IPS-15b (cell line): Measurements from ENCODE around the gene FRMPD1.

ENCODE experiments used
- H3K27me3 ChIP-seq: one replicate; pipeline ENCODE4 v1.6.1; 2013; ENCODE audit warnings: low read length; ENCODE audit not compliant: control insufficient read depth, insufficient read depth
- H3K36me3 ChIP-seq: one replicate; pipeline ENCODE4 v1.6.1; 2013; ENCODE audit warnings: low read length; ENCODE audit not compliant: control insufficient read depth, insufficient read depth
- H3K4me1 ChIP-seq: one replicate; pipeline ENCODE4 v1.6.1; 2013; ENCODE audit warnings: mild to moderate bottlenecking, low read length; ENCODE audit not compliant: control insufficient read depth, insufficient read depth
- H3K4me3 ChIP-seq: one replicate; pipeline ENCODE4 v1.5.1; 2013; ENCODE audit warnings: low read depth, low read length
- H3K9ac ChIP-seq: one replicate; pipeline ENCODE4 v1.6.1; 2013; ENCODE audit warnings: low read depth, mild to moderate bottlenecking, low read length
- H3K9me3 ChIP-seq: one replicate; pipeline ENCODE4 v1.6.1; 2013; ENCODE audit warnings: mild to moderate bottlenecking, low read length; ENCODE audit not compliant: control insufficient read depth, insufficient read depth

Gene FRMPD1

GRCh38 chr9:37618817-37619216 lies 31.9 kb upstream of the FRMPD1 start:
- no peak overlapping the region for H3K4me3 ChIP-seq

GRCh38 chr9:37619806-37620205 lies 30.9 kb upstream of the FRMPD1 start:
- H3K36me3 ChIP-seq: no peaks in the 10 kb centered on the region
- H3K4me1 ChIP-seq: peaks cover 3% of the 10 kb centered on the region
- H3K27me3 ChIP-seq: peaks cover 4% of the 10 kb centered on the region
- H3K9me3 ChIP-seq: no peaks in the 10 kb centered on the region
- no peak overlapping the region for H3K4me3 ChIP-seq
- H3K9ac ChIP-seq: no peak overlapping the region

More at GRCh38 chr9:37618817-37619216, 31.9 kb upstream of the FRMPD1 start:
- Histone ChIP-seq H3K4me1 (no peaks in the 10 kb centered on the region), H3K36me3 (no peaks in the 10 kb centered on the region), H3K9me3 (no peaks in the 10 kb centered on the region), H3K9ac (no peak overlapping the region), H3K27me3 (peaks cover 6% of the 10 kb centered on the region)

- no peaks in the 10 kb centered on the region for H3K36me3 ChIP-seq
- no peak overlapping the region for H3K9ac ChIP-seq
- peaks cover 3% of the 10 kb centered on the region for H3K4me1 ChIP-seq
- H3K9me3 ChIP-seq: no peaks in the 10 kb centered on the region
- H3K4me3 ChIP-seq: no peak overlapping the region
- peaks cover 4% of the 10 kb centered on the region for H3K27me3 ChIP-seq
Observed at GRCh38 chr9:37620396-37620795, 30.4 kb upstream of the FRMPD1 start.

GRCh38 chr9:37621273-37622121 lies 29.3 kb upstream of the FRMPD1 start:
- Histone ChIP-seq H3K9me3 (no peaks in the 10 kb centered on the region), H3K9ac (no peak overlapping the region)

GRCh38 chr9:37622462-37622861 lies 28.3 kb upstream of the FRMPD1 start:
- H3K4me3 ChIP-seq: no peak overlapping the region
- H3K9me3 ChIP-seq: no peaks in the 10 kb centered on the region
- no peaks in the 10 kb centered on the region for H3K36me3 ChIP-seq
- no peak overlapping the region for H3K9ac ChIP-seq
- H3K4me1 ChIP-seq: peaks cover 5% of the 10 kb centered on the region
- peaks cover 2% of the 10 kb centered on the region for H3K27me3 ChIP-seq

More at GRCh38 chr9:37621273-37622121, 29.3 kb upstream of the FRMPD1 start:
- H3K36me3 ChIP-seq: no peaks in the 10 kb centered on the region
- no peak overlapping the region for H3K4me3 ChIP-seq
- H3K4me1 ChIP-seq: peaks cover 3% of the 10 kb centered on the region
- H3K27me3 ChIP-seq: peaks cover 4% of the 10 kb centered on the region

GRCh38 chr9:37623267-37623666 lies 27.5 kb upstream of the FRMPD1 start:
- no peak overlapping the region for H3K9ac ChIP-seq

GRCh38 chr9:37624073-37624472 lies 26.7 kb upstream of the FRMPD1 start:
- peaks cover 2% of the 10 kb centered on the region for H3K27me3 ChIP-seq

More at GRCh38 chr9:37623267-37623666, 27.5 kb upstream of the FRMPD1 start:
- peaks cover 5% of the 10 kb centered on the region for H3K4me1 ChIP-seq
- no peaks in the 10 kb centered on the region for H3K9me3 ChIP-seq
- H3K27me3 ChIP-seq: peaks cover 2% of the 10 kb centered on the region
- H3K36me3 ChIP-seq: no peaks in the 10 kb centered on the region
- no peak overlapping the region for H3K4me3 ChIP-seq

GRCh38 chr9:37625036-37625757 lies 25.6 kb upstream of the FRMPD1 start:
- Histone ChIP-seq H3K4me3 (no peak overlapping the region), H3K27me3 (peaks cover 2% of the 10 kb centered on the region), H3K4me1 (peaks cover 5% of the 10 kb centered on the region)

More at GRCh38 chr9:37624073-37624472, 26.7 kb upstream of the FRMPD1 start:
- Histone ChIP-seq H3K4me3 (no peak overlapping the region), H3K9ac (no peak overlapping the region), H3K4me1 (peaks cover 5% of the 10 kb centered on the region), H3K36me3 (no peaks in the 10 kb centered on the region), H3K9me3 (no peaks in the 10 kb centered on the region)

GRCh38 chr9:37625758-37626147 lies 25.0 kb upstream of the FRMPD1 start:
- H3K4me1 ChIP-seq: peaks cover 5% of the 10 kb centered on the region
- H3K9me3 ChIP-seq: no peaks in the 10 kb centered on the region
- peaks cover 2% of the 10 kb centered on the region for H3K27me3 ChIP-seq
- no peak overlapping the region for H3K4me3 ChIP-seq
- H3K36me3 ChIP-seq: no peaks in the 10 kb centered on the region
- no peak overlapping the region for H3K9ac ChIP-seq

More at GRCh38 chr9:37625036-37625757, 25.6 kb upstream of the FRMPD1 start:
- H3K9me3 ChIP-seq: no peaks in the 10 kb centered on the region
- H3K36me3 ChIP-seq: no peaks in the 10 kb centered on the region
- H3K9ac ChIP-seq: no peak overlapping the region

GRCh38 chr9:37626708-37627292 lies 24.0 kb upstream of the FRMPD1 start:
- Histone ChIP-seq H3K9me3 (no peaks in the 10 kb centered on the region), H3K4me3 (no peak overlapping the region), H3K27me3 (no peaks in the 10 kb centered on the region), H3K4me1 (peaks cover 5% of the 10 kb centered on the region), H3K9ac (no peak overlapping the region), H3K36me3 (no peaks in the 10 kb centered on the region)

- no peaks in the 10 kb centered on the region for H3K4me1 ChIP-seq
- no peaks in the 10 kb centered on the region for H3K9me3 ChIP-seq
- no peaks in the 10 kb centered on the region for H3K36me3 ChIP-seq
- H3K9ac ChIP-seq: no peak overlapping the region
- H3K27me3 ChIP-seq: no peaks in the 10 kb centered on the region
- no peak overlapping the region for H3K4me3 ChIP-seq
Observed at GRCh38 chr9:37632479-37632878, 18.3 kb upstream of the FRMPD1 start.
